Endothelial cell of umbilical vein (primary cell): ENCODE data around the gene CLDN3.

Experiments used
- EZH2 ChIP-seq: IDR thresholded peaks from 2 replicates; pipeline ENCODE4 v1.6.1; 2012; ENCODE audit warnings: borderline replicate concordance, low read depth, mild to moderate bottlenecking, moderate library complexity, low read length, inconsistent platforms; ENCODE audit not compliant: severe bottlenecking
- GATA2 ChIP-seq: IDR thresholded peaks from 2 replicates; pipeline ENCODE4 v1.7.0; 2011; ENCODE audit warnings: low read depth, mild to moderate bottlenecking, moderate library complexity, mixed read lengths, low read length; ENCODE audit not compliant: insufficient read length, insufficient read depth
- MAX ChIP-seq: IDR thresholded peaks from 2 replicates; pipeline ENCODE4 v1.6.1; 2011; ENCODE audit not compliant: insufficient read depth, insufficient read length
- POLR2A ChIP-seq: IDR thresholded peaks from 2 replicates; pipeline ENCODE4 v1.6.1; 2012; ENCODE audit warnings: low read depth, mild to moderate bottlenecking, control low read depth, low read length
- POLR2AphosphoS5 ChIP-seq: IDR thresholded peaks from 2 replicates; pipeline ENCODE4 v1.6.1; 2012; ENCODE audit warnings: low read depth, mild to moderate bottlenecking, control low read depth, low read length, moderate library complexity; ENCODE audit not compliant: insufficient read depth

DNA sequence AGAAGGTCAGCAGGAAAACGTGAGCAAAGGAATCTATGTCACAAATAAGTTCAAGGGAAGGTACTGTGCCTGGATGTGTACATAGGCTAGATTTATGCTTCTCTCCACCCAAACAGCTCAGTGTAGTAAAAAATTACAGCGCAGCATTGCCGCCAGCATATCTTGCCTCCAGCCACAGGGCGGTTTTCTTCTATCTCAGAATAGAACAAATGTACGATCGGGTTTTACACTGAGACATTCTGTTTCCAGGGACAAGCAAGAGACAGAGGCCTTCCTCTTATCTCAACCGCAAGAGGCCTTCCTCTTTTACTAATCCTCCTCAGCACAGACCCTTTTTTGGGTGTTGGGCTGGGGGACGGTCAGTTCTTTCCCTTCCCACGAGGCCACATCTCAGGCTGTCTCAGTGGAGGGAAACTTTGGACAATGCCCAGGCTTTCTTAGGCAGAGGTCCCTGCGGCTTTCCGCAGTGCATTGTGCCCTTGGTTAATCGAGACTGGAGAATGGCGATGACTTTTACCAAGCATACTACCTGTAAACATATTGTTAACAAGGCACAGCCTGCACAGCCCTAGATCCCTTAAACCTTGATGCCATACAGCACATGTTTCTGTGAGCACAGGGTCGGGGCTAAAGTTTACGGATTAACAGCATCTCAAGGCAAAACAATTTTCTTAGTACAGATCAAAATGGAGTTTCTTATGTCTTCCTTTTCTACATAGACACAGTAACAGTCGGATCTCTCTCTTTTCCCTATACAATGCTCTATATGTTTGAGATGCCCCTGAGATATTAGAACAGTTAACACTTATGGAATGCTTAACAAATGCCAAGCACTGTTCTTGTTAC is 19.9 kb downstream of the CLDN3 start:
- TF ChIP-seq MAX (no peak), POLR2A (no peak), GATA2 (no peak), EZH2 (no peak), POLR2AphosphoS5 (no peak)
